ENCODE measurements around the gene ZNF487.
A peak's percentile ranks its signal among the peaks of the same experiment; 100 is the strongest.
"Not testable (repeated sequence)": the region's sequence is repeated elsewhere in the genome, so short reads cannot be mapped to it uniquely, and the experiment has no call there.

ZNF487 gene

DNA sequence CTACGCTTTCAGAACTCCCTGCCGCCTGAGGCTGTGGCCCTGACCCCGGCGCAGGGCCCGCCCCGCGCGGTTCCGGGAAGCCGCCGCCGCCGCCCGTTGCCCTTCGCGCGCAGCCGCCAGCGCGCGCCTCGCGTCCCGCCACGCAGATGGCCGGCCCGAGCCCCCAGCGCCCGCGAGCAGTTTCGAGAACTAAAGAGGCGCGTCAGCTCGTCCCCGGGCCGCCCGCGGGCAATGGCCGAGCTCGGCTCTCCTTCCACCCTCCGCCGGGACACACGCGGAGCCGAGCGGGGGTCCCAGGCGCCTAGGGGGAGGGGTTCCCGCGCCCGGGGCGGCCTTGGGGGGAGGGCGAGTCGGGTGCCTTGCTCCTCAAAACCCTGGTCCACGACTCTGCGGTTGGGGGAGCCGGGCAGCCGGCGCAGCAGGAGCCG lies 29.7 kb upstream of the ZNF487 start:
- DNase-seq, result no peak

DNA sequence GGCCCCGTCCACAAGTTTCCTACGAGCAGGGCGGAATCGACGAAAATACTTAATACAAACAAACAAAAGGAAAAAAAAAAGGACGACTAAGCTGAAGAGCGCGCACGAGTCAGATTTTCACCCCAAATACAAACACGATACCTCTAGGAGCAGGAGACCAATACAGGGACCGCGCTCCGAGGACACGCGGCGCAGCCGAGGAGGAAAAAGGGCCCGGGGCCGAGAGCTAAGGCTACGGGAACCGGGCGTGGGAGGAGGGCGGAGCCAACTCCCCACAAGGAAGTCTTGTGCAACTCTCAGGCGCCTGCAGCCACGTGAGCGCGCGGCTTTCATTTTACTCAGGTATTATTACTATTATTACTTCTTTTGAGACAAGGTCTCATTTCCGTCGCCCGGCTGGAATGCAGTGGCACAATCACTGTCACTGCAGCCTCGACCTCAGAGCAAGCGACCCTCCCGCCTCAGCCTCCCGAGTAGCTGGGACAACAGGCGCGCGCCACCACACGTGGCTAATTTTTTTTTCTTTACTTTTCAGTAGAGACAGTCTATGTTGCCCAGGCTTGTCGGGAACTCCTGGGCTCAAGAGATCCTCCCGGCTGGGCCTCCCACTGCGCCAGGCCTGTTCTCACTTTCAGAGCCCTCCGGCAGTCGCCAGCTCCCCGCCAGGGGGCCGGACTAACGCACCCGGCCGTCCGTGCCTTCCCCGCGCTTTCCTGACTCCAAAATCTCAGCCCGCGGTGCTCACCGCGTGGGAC lies 29.2 kb upstream of the ZNF487 start:
- DNase-seq, result peak; percentile 36 to 37

DNA sequence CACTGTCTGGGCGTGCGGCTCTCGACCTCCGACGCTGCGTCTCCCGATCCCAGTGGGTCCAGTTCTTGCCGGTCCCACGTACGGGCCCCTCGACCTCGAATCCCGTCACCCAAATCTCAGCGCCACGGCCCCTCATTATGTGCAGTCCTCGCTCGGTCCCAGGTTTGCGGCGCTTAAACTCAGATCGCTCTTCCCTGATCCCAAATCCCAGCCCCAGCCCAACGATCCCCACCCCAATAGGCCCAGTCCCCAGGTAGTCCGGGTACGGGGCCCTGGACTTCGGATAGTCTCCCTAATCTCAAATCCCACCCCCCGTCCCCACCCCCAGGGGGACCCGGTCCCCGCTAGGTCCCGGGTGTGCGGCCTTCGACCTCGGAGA lies 28.6 kb upstream of the ZNF487 start:
- DNase-seq, result no peak

DNA sequence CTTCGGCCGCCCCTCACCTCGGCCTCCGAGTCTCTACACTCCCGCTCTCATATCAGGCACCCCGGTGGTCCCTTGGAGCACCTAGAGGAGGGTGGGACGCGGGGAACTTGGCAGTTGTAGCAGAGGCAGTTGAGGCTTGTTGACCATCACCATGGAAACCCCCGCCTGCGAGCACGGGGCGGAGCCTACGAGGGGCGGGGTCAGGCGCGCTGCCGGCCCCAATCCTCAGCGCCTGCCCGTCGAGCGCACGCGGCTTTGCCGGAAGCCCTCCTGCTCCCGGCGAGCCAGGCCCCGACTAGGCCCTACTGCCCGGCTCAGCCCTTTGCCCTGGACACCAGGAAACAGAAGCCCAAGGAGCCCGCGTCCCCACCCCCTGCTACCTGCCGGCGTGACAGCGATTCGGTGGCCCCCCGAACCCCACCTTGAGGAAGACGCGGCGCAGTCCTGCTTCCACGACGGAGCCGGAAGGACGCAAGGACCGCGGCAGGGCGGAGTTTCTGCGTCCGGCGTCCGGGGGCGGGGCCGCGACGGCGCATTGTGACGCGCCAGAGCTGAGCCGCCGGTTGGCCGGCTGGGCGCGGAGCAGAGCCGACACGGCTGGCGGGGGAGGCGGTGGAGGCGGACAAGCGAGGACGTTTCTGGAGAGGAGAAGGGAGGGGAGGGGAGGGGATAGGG lies 28.1 kb upstream of the ZNF487 start, which contains the start of gene HNRNPF:
HNRNPF (minus strand) TSS at position 477 of the 675 bp plus-strand sequence. CDS start 21,302 bp downstream, outside the sequence.
- DNase-seq, result peak; percentile 79 to 88

DNA sequence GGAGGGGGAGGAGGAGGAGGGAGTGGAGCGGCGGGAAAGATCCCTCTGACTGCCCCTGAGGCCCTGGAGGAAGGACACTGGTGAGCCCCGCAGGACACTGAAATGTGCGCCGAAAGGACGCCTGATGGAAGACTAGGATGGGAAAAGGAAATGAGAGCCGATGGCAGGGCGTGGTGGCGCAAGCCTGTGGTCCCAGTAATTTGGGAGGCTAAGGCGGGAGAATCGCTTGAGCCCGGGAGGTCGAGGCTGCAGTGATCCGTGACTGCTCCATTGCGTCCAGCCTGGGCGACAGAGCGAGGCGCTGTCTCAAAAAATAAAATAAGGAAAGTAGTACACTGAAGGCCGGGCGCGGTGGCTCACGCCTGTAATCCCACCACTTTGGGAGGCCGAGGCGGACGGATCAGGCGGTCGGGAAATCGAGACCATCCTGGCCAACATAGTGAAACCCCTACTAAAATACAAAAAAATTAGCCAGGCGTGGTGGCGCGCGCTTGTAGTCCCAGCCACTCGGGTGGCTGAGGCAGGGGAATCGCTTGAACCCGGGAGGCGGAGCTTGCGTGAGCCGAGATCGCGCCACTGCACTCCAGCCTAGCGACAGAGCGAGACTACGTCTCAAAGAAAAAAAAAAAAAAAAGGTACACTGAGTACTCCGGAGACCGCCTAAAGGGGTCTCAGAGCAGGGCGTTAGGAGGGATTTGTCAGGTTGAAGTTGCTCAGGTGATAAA lies 27.4 kb upstream of the ZNF487 start:
- DNase-seq, result no peak

DNA sequence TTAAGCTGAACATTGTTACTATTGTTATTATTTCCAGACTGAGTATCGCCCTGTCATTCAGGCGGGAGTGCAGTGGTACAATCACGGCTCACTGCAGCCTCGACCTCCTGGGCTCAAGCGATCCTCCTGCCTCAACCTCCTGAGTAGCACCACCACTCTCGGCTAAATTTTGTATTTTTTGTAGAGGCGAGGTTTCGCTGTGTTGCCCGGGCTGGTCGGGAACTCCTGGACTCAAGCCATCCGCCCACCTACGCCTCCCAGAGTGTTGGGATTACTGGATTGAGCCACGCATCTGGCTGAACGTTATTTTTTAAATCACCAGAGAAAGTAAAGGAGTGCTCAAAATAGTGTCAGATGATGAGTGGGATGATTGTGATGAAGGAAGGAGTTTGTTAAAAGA lies 26.6 kb upstream of the ZNF487 start:
- DNase-seq, result no peak

DNA sequence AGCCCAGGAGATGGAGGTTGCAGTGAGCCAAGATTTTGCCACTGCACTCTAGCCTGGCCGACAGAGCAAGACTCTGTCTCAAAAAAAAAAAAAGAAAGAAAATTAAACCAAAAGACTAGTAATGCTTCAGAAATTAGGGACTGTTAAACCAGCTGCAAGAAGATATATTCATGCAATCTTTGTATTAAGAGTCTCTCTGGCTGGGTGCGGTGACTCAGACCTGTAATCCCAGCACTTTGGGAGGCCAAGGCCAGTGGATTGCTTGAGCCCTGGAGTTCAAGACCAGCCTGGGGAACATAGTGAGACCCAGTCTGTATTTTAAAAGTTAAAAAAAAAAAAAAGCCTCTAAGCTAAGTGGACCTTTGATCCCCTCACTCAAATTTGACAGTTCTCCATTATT lies 25.4 kb upstream of the ZNF487 start:
- DNase-seq, result no peak

DNA sequence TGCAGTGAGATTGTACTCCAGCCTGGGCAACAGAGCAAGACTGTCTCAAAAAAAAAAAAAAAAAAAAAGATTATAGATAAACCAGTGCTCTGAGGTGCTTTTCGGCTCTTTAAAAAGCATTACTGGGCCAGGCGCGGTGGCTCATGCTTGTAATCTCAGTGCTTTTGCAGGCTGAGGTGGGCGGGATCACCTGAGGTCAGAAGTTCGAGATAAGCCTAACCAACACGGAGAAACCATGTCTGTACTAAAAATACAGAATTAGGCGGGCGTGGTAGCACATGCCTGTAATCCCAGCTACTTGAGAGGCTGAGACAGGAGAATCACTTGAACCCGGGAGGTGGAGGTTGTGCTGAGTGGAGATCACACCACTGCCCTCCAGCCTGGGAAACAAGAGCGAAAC lies 21.4 kb upstream of the ZNF487 start:
- DNase-seq, result no peak

DNA sequence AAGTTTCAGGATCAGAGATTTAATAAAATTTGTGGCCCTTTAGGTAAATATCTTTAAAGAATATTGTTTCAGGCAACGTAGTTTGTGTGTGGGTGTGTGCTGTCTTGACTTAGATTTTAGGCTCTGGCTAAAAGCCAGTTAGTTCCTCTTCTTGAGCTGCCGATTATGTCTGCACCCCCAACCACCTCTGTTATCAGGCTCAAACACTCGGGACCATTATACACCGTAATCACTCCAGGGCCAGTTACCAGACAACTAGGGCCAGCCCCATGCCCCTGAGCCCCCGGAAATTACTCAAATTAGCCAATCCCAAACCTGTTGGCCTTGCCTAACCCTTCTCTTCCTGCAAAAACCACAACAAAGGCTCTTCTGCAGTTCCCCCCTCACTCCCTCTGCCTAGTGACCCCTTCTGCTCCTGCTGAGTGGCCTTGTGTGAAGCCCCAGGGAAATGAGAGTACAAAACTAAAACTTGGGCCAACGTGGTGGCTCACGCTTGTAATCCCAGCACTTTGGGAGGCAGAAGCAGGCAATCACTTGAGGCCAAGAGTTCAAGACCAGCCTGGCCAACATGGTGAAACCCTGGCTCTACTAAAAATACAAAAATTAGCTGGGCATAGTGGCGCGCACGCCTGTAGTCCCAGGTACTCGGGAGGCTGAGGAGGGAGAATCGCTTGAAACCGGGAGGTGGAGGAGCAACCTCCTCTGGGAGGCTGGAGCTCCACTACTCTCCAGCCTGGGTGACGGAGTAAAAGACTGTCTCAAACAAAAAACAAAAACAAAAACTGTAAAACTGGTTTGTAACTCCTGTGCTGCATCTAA lies 18.8 kb upstream of the ZNF487 start:
- no peak for DNase-seq

DNA sequence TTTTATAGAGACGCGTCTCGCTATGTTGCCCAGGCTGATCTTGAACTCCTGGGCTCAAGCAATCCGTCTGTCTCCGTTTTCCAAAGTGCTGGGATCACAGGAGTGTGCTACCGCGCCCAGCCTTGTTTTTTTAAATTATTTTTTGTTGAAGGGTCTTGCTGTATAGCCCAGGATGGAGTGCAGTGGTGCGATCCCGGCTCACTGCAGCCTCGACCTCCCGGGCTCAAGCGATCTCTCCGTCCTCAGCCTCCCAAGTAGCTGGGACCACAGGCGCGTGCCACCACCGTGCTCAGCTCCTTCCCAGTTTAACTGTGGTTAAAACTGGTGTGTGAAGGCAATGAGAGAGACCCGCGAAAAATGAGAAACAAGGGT lies 16.9 kb upstream of the ZNF487 start:
- no peak for DNase-seq

DNA sequence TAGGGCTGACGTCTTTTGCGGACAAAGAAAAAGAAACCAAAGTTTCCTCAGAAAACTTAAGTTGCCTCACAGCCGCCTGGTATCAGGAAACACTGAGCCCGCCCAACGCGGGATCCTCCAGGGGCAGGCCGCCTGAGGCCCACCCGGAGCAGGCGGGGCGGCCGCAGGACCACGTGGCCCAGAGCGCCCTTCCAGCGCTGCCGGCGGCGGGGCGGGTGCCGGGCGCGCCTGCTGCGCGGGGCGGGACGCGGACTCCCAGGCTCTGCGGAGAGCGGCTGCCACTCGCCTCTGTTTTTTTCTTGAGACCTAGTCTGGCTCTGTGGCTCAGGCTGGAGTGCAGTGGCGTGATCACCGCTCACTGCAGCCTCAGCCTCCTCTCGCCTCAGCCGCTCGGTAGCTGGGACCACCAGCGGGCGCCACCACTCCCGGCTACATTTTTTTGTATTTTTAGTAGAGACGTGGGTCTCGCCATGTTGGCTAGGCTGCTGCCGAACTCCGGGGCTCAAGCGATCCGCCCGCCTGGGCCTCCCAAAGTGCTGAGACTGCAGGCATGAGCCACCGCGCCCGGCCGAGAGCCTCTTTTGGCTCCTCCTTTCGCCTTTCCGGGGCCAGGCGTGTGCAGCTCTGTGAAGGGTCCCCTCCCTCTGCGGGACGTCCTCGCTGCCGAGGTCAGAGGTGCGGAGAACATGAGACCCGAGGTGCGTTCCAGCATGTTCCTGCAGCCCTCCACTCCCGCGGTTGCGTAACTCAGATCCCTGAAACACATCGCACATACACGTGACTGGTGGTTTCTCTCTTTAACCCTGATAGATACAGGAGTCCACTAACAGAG lies 16.3 kb upstream of the ZNF487 start:
- DNase-seq, result peak in 1 of 2 experiments; percentile 2

DNA sequence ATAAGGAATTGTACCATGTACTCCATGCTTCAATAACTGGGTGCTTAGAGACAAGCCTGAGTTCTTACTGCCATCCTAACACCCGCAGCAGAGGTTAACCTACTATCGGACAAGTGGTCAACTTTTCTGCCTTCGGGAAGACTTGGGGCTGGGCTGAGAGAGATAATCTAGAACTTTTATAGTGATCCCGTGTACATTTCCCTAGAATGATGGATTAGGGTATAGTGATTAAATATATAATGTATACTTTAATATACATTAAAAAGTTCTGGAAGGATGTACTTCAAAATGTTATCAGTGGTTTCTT lies 15.8 kb upstream of the ZNF487 start:
- DNase-seq, result no peak

DNA sequence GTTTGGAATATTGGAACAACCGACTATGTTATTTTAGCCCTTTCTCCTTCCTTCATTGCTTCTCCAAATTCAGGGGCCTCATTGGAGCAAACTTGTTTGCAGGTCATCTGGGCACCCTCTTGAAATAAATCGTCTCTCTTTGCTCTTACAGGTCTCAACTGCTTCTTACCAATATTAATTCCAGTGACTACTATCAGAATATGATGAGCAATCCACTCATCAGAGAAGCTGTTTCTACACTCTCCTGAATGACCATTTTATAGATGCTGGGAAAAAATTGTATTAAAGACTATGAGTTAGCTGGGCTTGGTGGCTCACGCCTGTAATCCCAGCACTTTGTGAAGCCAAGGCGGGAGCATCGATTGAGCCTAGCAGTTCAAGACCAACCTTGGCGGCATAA lies 15.4 kb upstream of the ZNF487 start:
- DNase-seq, result no peak

DNA sequence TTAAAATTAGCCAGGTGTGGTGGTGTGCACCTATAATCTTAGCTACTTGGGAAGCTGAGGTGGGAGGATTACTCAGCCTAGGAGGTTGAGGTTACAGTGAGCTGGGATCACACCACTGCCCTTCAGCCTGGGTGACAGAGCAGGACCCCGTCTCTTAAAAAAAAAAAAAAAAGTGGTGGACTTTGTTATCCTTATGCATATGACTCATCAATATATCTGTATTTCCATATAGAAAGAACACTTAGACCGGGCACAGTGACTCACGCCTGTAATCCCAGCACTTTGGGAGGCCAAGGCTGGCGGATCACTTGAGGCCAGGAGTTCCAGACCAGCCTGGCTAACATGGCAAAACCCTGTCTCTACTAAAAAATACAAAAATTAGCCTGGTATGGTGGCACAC lies 15.0 kb upstream of the ZNF487 start:
- not testable (repeated sequence) for DNase-seq

DNA sequence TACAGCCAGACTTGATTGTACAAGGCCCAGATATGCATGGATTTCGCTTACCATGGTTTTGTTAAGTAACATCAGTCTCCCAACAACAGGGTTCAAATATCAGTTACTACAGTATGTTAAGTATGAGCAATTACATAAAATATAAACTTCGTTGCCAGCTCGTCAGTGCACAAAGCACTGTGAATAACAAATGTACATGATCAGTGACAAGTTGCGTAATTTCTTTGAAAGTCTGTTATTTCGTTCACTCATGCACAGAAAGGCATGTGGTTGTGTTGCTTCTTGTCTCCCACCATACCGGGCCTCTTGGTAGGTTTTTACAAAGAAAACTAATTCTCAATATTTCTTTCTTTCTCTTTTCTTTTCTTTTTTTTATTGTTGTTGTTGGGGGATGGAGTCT lies 12.5 kb upstream of the ZNF487 start:
- DNase-seq, result no peak

DNA sequence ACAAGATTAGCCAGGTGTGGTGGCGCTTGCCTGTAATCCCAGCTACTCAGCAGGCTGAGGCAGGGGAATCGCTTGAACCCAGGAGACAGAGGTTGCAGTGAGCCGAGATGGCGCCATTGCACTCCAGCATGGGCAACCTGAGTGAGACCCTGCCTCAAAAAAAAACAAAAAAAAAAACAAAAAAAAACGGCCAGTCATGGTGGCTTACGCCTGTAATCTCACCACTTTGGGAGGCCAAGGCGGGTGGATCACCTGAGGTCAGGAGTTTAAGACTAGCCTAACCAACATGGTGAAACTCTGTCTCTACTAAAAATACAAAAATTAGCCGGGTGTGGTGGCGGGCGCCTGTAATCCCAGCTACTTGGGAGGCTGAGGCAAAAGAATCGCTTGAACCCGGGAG lies 10.4 kb upstream of the ZNF487 start:
- not testable (repeated sequence) for DNase-seq

DNA sequence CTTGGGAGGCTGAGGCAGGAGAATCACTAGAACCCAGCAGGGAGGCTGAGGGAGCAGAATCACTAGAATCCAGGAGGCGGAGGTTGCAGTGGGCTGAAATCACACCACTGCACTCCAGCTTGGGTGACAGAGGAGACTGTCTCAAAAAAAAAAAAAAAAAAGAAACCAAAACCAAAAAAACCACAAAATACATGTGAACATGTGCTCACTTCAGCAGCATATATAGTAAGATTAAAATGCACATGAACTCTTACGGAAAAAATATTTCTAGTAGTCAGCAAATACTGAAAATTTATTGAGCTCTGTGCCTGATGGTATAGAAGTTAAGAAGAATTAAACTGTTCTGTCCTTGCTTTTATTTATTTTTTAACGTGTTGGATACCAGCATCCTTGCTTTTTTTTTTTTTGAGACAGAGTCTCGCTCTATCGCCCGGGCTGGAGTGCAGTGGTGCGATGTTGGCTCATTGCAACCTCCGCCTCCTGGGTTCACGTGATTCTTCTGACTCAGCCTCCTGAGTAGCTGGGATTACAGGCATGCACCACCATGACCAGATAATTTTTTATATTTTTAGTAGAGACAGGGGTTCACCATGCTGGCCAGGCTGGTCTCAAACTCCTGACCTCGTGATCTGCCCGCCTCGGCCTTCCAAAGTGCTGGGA lies 9.6 kb upstream of the ZNF487 start:
- DNase-seq, result no peak

DNA sequence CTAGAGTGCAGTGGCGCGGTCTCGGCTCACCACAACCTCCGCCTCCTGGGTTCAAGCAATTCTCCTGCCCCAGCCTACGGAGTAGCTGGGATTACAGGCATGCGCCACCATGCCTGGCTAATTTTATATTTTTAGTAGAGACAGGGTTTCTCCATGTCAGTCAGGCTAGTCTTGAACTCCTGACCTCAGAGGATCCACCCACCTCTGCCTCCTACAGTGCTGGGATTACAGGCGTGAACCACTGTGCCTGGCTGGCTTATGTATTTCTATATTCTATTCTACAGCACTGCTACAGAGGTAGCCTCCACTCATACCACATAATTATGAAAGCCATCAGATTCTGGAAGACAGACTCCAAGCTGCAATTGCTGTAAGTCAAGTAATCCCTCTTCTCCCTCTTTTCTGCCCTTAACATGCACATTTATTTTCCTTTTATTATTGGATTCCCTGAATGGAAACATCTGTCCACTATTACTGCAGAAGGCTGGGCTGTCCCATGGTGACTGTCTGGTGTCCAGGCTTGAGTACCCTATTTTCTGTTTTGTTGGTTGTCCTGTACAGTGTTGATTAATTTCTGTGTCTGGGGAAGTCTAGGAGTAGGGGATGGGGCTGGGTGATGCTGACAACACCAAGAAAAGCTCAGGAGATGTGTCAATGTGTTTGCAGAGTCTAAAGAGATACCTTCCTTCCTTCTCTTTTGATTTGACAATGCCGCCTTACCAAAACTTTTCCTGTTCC lies 5.8 kb upstream of the ZNF487 start:
- DNase-seq, result no peak

DNA sequence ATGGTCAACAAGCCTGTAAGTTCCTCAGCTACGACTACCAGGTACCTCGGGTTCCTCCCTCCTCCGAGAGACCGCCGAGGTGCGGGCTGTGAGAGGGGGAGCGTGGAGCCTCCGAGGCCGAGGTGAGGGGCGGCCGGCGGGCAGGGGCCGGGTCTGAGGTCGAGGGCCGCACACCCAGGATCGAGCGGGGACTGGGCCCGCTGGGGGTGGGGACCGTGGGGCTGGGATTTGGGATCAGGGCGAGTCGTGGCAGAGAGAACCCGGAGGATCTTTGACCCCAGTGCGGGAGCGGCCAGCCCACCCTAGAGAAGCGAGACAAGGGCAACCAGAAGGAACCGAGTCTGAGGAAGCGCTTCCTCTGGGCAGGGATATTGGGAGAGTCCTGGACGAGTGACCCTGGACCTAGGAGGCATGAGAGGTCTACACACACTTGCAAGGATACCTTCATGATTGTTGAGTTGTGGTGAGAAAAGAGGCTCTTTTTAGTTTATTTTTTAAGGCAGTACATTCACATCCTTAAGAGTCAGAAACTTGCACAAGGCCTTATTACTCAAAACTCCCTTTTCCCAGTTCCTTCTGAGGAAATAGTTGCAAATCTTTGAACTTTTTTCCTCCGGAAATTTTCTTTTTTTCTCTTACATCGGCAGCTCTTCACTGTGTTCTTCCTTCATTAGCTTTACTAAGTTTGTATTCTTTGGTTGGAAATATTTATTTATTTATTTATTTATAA lies 395 bp downstream of the ZNF487 start:
- DNase-seq, result no peak

DNA sequence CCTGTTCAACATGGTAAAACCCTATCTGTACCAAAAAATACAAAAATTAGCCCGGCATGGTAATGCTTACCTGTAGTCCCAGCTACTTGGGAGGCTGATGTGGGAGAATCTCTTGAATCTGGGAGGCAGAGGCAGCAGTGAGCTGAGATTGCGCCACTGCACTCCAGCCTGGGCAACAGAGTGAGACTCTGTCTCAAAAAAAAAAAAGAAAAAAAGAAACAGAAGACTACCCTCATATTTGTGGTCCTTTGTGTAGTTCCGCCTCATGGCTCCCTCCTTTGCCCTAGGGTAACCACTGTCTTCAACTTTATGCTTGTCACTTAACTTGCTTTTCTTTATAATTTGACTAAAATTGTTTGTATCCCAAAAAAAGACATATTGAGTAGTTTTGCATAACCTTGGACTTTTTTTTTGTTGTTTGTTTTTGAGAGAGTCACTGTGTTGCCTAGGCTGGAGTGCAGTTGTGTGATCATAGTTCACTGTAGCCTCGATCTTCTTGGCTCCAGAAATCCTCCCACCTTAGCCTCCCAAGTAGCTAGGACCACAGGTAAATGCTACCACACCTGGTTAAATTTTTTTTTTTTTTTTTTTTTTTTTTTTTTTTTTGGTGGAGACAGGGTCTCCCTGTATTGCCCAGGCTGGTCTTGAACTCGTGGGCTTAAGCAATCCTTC lies 3.7 kb downstream of the ZNF487 start:
- DNase-seq, result no peak
